Mucosa of descending colon (tissue), 3 donors: Measurements from ENCODE around the gene PRDM4. TPM values are rescaled to one million over a fixed set of nuclear protein-coding genes. Genes with fewer than 3 reads are reported as not detected.

ENCODE experiments used
- ATAC-seq: fragments of 200-7000 bp; cut with Tn5 transposase; one replicate; pipeline ENCODE4 v1.9.1; 2020; ENCODE audit warnings: mild to moderate bottlenecking, moderate library complexity
- DNase-seq, 3 donors: peaks; one replicate each; pipeline ENCODE4 v3.0.0-alpha.2; 2020
- H3K36me3 ChIP-seq: fragments of 200-600 bp; one replicate; pipeline ENCODE4 v1.8.0; 2021; ENCODE audit warnings: low read depth, mild to moderate bottlenecking
- H3K4me1 ChIP-seq: fragments of 200-600 bp; one replicate; pipeline ENCODE4 v1.8.0; 2021; ENCODE audit warnings: low read depth, mild to moderate bottlenecking
- H3K4me3 ChIP-seq: fragments of 200-600 bp; one replicate; pipeline ENCODE4 v1.8.0; 2021; ENCODE audit warnings: mild to moderate bottlenecking
- H3K9me3 ChIP-seq: fragments of 200-600 bp; one replicate; pipeline ENCODE4 v1.8.0; 2021; ENCODE audit warnings: mild to moderate bottlenecking
- CTCF ChIP-seq: fragments of 200-600 bp; IDR thresholded peaks from one replicate; pipeline ENCODE4 v1.8.0; 2022; ENCODE audit warnings: antibody characterized with exemption, mild to moderate bottlenecking
- intact Hi-C, 2 donors: fragments of 100-400 bp; cut with DNase I in 1 of 2; cut with micrococcal nuclease in 1 of 2; formaldehyde crosslinking; loops; one replicate each; pipeline versions ENCODE4 v1.11.0 to v1.11.1; 2022; cut with DNase I, micrococcal nuclease
- long read RNA-seq, 2 donors: library from polyadenylated mRNA; unstranded; transcript quantifications; one replicate each; pipeline ENCODE4 v2.0.0, GENCODE V29; 2019 to 2021
- total RNA-seq, 3 donors: library from RNA; stranded (reverse); fragmentation: NEBNext Ultra II Directional in 2 of 3; extraction: Animal tissue kit (Norgen Biotek cat#: 25700) in 2 of 3; gene quantifications; one replicate each; pipeline versions ENCODE4 v1.2.1 to v1.2.4, GENCODE V29; 2021 to 2023
- donor health status: DM: no; HTN: no; CAD: no; lungs with moderate emphysema.
- donor health status: DM: no; HTN: no; CAD: no.
- donor health status: DM: no; HTN: yes; CAD: no.

Gene PRDM4
- total RNA-seq, result 10 to 100 TPM; 38.4 to 44.4 (median 39.9) TPM
- long read RNA-seq, donor 1, full-length matches to known transcripts, result 31 of 48 reads
- long read RNA-seq, donor 1, partial matches to known transcripts, result 10 of 48 reads
- long read RNA-seq, donor 1, other reads (novel, unspliced or antisense), result 7 of 48 reads
- long read RNA-seq, donor 2, full-length matches to known transcripts, result 1 of 7 reads
- long read RNA-seq, donor 2, partial matches to known transcripts, result 3 of 7 reads
- long read RNA-seq, donor 2, other reads (novel, unspliced or antisense), result 3 of 7 reads

GRCh38 chr12:107760809-107761501 lies at the start of gene PRDM4:
Gene PRDM4 (minus strand): TSS chr12:107761137. CDS start chr12:107760515, 622 bp downstream.
- peaks cover under 1% of the 10 kb centered on the region for H3K36me3 ChIP-seq
- DNase-seq (peak; percentile 92 to 96 (median 96)), ATAC-seq (peak; percentile 98)
- intact Hi-C loops, result no loop called here
- peak within 1 kb of the TSS; percentile 56 for H3K4me3 ChIP-seq
- no peaks in the 10 kb centered on the region for H3K9me3 ChIP-seq
- peaks cover 19% of the 10 kb centered on the region for H3K4me1 ChIP-seq
- peak; percentile 40 for TF ChIP-seq CTCF

GRCh38 chr12:107807471-107808150 lies 46.7 kb upstream of the PRDM4 start:
- Histone ChIP-seq H3K9me3 (no peaks in the 10 kb centered on the region), H3K36me3 (no peaks in the 10 kb centered on the region), H3K4me3 (no peak overlapping the region), H3K4me1 (no peaks in the 10 kb centered on the region)
- intact Hi-C loops, result no loop called here
- no peak for TF ChIP-seq CTCF
- no peak for DNase-seq
- no peak for ATAC-seq

- DNase-seq (no peak), ATAC-seq (no peak)
- TF ChIP-seq CTCF, result no peak
- no peaks in the 10 kb centered on the region for H3K36me3 ChIP-seq
- no peak overlapping the region for H3K4me3 ChIP-seq
- no peaks in the 10 kb centered on the region for H3K4me1 ChIP-seq
- intact Hi-C loops, result no loop called here
- no peaks in the 10 kb centered on the region for H3K9me3 ChIP-seq
These were observed 44.7 kb upstream of the PRDM4 start for GRCh38 chr12:107805488-107806180.

GRCh38 chr12:107803092-107803491 lies 42.2 kb upstream of the PRDM4 start:
- no peak for DNase-seq
- no peak for TF ChIP-seq CTCF
- H3K4me3 ChIP-seq, result no peak overlapping the region
- intact Hi-C loops, result no loop called here
- no peaks in the 10 kb centered on the region for H3K9me3 ChIP-seq
- no peaks in the 10 kb centered on the region for H3K36me3 ChIP-seq
- ATAC-seq, result no peak
- no peaks in the 10 kb centered on the region for H3K4me1 ChIP-seq

- no peak for DNase-seq
- no peaks in the 10 kb centered on the region for H3K4me1 ChIP-seq
- intact Hi-C loops, result no loop called here
- no peak overlapping the region for H3K4me3 ChIP-seq
- no peak for TF ChIP-seq CTCF
- no peak for ATAC-seq
- no peaks in the 10 kb centered on the region for H3K36me3 ChIP-seq
- H3K9me3 ChIP-seq, result no peaks in the 10 kb centered on the region
These were observed 40.2 kb upstream of the PRDM4 start for GRCh38 chr12:107801150-107801549.
